SU-DHL-6 (cell line): ENCODE measurements around the gene ITIH6.

ENCODE experiments used
- EZH2phosphoT487 ChIP-seq: fragments of 200-600 bp; sonication (generic), shearing (Covaris generic); conservative IDR thresholded peaks from 2 replicates; pipeline ENCODE4 v1.6.1; 2018; ENCODE audit warnings: mild to moderate bottlenecking, antibody characterized with exemption, low read length, moderate library complexity, mixed read lengths
- TF ChIP-seq, protein P1 (sequence below): fragments of 200-600 bp; sonication (generic); IDR thresholded peaks from one replicate; pipeline ENCODE4 v1.5.1; 2017; ENCODE audit warnings: antibody characterized with exemption, mild to moderate bottlenecking, low read length, moderate library complexity; ENCODE audit not compliant: insufficient read depth, poor library complexity, severe bottlenecking

DNA sequence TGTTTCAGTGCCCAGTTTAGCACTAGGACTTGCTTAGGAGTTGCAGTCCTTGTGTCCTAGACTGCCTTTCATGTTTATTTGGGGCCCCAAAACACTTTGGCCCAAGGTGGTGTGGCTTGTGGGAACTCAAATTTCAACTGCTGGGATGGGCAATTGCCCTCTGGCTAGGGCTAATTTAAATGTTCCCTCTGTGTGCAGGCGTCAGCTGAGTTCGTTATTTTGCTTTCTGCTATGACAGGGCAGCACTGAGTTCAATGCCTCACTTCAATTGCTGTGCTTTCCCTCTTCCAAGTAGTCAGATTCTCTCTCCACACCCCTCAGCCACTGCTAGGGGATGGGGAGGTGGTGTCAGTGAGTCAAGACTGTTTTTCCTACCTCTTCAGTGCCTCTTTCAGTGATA is 51.1 kb downstream of the ITIH6 start:
- TF ChIP-seq, protein P1, sequence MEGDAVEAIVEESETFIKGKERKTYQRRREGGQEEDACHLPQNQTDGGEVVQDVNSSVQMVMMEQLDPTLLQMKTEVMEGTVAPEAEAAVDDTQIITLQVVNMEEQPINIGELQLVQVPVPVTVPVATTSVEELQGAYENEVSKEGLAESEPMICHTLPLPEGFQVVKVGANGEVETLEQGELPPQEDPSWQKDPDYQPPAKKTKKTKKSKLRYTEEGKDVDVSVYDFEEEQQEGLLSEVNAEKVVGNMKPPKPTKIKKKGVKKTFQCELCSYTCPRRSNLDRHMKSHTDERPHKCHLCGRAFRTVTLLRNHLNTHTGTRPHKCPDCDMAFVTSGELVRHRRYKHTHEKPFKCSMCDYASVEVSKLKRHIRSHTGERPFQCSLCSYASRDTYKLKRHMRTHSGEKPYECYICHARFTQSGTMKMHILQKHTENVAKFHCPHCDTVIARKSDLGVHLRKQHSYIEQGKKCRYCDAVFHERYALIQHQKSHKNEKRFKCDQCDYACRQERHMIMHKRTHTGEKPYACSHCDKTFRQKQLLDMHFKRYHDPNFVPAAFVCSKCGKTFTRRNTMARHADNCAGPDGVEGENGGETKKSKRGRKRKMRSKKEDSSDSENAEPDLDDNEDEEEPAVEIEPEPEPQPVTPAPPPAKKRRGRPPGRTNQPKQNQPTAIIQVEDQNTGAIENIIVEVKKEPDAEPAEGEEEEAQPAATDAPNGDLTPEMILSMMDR = no peak
- no peak for TF ChIP-seq EZH2phosphoT487
